ENCODE results near the gene TMOD1. TPM values are rescaled to one million over a fixed set of nuclear protein-coding genes. Genes with fewer than 3 reads are reported as not detected.

Gene TMOD1
- total RNA-seq, 1 donor from 2014 or later: 0.23 TPM

DNA sequence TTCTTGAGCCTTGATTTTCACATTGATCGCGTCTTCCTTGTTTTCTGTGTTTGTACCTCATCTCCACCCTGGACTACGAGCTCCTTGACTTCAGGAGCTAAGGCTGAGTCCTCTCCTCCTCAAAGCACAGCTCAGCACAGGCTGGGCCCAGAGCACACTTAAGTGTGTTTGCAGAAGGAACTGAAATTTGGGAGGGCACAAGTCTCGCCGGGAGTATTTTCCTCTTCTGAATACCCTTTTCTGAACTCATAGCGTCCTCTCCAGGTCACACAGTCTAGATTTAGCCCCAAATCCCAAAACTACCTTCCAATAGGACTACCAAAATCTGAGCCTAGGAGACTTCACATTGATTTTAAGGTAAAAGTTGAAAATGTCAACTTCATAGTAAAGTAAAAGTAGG lies 90.1 kb downstream of the TMOD1 start:
- Mint-ChIP-seq H3K4me1 (no peaks in the 10 kb centered on the region), H3K4me3 (no peak overlapping the region), H3K36me3 (ENCODE audit: low read depth) (no peaks in the 10 kb centered on the region), H3K9me3 (peaks cover 6% of the 10 kb centered on the region), H3K27ac (ENCODE audit: unreplicated experiment) (no peak overlapping the region), H3K27me3 (ENCODE audit: low read depth) (peaks cover 4% of the 10 kb centered on the region)
- TF ChIP-seq, protein P1, sequence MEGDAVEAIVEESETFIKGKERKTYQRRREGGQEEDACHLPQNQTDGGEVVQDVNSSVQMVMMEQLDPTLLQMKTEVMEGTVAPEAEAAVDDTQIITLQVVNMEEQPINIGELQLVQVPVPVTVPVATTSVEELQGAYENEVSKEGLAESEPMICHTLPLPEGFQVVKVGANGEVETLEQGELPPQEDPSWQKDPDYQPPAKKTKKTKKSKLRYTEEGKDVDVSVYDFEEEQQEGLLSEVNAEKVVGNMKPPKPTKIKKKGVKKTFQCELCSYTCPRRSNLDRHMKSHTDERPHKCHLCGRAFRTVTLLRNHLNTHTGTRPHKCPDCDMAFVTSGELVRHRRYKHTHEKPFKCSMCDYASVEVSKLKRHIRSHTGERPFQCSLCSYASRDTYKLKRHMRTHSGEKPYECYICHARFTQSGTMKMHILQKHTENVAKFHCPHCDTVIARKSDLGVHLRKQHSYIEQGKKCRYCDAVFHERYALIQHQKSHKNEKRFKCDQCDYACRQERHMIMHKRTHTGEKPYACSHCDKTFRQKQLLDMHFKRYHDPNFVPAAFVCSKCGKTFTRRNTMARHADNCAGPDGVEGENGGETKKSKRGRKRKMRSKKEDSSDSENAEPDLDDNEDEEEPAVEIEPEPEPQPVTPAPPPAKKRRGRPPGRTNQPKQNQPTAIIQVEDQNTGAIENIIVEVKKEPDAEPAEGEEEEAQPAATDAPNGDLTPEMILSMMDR (conservative IDR thresholded peaks at IDR 0.05): no peak
- DNase-seq (ENCODE audit: low read depth, low spot score): no peak

DNA sequence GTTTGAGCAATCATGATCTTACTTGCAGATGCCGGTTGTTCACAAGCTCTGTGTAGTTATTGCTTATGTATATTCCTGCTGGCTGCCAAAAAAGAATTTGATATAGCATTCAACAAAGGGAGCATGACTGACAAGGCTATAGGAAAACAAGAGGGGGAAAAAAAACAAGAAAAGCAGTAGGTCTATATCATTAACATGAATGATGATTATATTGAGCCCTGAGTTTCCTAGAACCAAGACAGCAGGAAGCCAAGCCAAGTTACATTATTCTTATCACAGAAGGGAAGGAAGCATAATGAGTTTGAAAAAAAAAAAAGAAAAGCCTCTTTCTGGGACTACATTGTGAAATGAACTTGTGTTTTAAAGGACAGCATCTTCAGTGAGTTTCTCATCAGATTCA lies 90.7 kb downstream of the TMOD1 start:
- H3K9me3 Mint-ChIP-seq: peaks cover 6% of the 10 kb centered on the region
- H3K27ac Mint-ChIP-seq (ENCODE audit: unreplicated experiment): no peak overlapping the region
- no peaks in the 10 kb centered on the region for H3K4me1 Mint-ChIP-seq
- no peaks in the 10 kb centered on the region for H3K36me3 Mint-ChIP-seq (ENCODE audit: low read depth)
- no peak for DNase-seq (ENCODE audit: low read depth, low spot score)
- H3K27me3 Mint-ChIP-seq (ENCODE audit: low read depth): peaks cover 4% of the 10 kb centered on the region
- TF ChIP-seq, protein P1 (conservative IDR thresholded peaks at IDR 0.05): no peak
- H3K4me3 Mint-ChIP-seq: no peak overlapping the region

DNA sequence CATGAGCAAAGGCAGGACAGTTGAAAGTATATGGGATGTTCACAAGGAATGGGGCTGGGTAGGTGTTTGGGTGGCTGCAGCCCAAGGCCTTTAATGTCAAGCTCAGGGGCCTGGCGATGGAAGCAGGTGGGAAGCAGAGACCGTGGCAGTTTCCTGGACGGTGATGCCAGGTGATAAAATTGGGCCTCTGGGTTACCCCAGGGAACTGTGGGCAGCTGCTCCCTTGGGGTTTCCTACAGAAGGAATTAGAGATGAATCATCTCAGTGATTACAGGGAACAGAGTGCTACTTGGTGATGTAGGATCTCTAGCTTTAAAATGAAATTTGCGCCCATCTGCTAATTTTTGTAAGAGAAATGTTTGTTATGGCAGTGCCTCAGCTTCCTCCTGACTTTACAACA lies 92.5 kb downstream of the TMOD1 start:
- H3K27ac Mint-ChIP-seq (ENCODE audit: unreplicated experiment): no peak overlapping the region
- DNase-seq (ENCODE audit: low read depth, low spot score): no peak
- TF ChIP-seq, protein P1 (conservative IDR thresholded peaks at IDR 0.05): no peak
- H3K27me3 Mint-ChIP-seq (ENCODE audit: low read depth): peaks cover 4% of the 10 kb centered on the region
- H3K4me1 Mint-ChIP-seq: peaks cover 4% of the 10 kb centered on the region
- H3K4me3 Mint-ChIP-seq: no peak overlapping the region
- H3K36me3 Mint-ChIP-seq (ENCODE audit: low read depth): no peaks in the 10 kb centered on the region
- no peaks in the 10 kb centered on the region for H3K9me3 Mint-ChIP-seq

DNA sequence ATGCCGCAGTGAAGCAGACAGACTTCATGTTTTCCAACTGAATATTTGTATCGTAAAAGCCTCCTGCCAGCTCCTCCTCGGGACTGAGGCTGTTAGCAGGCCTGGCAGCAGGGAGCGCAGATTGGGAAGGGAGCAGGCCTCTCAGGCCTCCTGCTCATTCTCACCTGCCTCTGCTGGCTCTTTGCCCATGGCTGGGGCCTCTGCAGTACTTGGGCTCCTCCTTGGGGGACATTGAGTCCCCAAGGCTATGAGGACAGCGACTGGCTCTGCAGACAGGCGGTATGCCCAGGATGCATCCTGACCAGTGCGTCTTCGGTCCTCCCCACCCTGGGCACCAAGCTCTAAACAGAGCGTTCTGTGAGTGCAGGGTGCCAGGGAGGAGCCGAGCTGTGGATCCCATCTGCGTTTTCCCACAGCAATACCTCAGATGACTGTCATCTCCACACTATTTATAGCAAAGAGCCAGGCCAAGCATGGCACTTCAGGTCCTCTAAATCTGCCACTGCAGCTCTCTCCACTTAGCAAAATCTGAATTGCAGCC lies 93.0 kb downstream of the TMOD1 start:
- peaks cover 4% of the 10 kb centered on the region for H3K27me3 Mint-ChIP-seq (ENCODE audit: low read depth)
- H3K4me3 Mint-ChIP-seq: no peak overlapping the region
- H3K4me1 Mint-ChIP-seq: peaks cover 4% of the 10 kb centered on the region
- no peaks in the 10 kb centered on the region for H3K9me3 Mint-ChIP-seq
- no peaks in the 10 kb centered on the region for H3K36me3 Mint-ChIP-seq (ENCODE audit: low read depth)
- H3K27ac Mint-ChIP-seq (ENCODE audit: unreplicated experiment): no peak overlapping the region
- TF ChIP-seq, protein P1 (conservative IDR thresholded peaks at IDR 0.05): no peak
- no peak for DNase-seq (ENCODE audit: low read depth, low spot score)

DNA sequence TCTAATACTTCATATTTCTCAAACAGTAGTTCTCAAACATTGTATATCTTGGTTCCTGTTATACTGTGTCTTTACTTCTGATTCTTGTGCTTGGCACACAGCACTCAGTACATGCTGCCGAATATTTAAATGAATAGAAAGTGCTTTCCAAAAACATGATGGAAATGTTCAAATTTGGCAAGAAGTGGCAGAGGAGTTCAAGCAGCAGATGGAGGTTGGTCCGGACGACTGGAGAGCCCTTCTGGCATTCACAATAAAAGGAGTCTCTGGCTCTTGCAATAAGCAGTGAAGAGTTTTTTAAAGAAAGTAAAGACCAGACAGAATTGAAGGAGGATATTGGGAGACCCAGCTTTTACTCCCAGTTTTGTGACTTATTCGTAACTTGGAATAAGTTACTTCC lies 95.4 kb downstream of the TMOD1 start:
- peaks cover 2% of the 10 kb centered on the region for H3K36me3 Mint-ChIP-seq (ENCODE audit: low read depth)
- H3K4me3 Mint-ChIP-seq: no peak overlapping the region
- TF ChIP-seq, protein P1 (conservative IDR thresholded peaks at IDR 0.05): no peak
- peaks cover 2% of the 10 kb centered on the region for H3K27me3 Mint-ChIP-seq (ENCODE audit: low read depth)
- H3K4me1 Mint-ChIP-seq: peaks cover 4% of the 10 kb centered on the region
- DNase-seq (ENCODE audit: low read depth, low spot score): no peak
- H3K9me3 Mint-ChIP-seq: no peaks in the 10 kb centered on the region
- H3K27ac Mint-ChIP-seq (ENCODE audit: unreplicated experiment): no peak overlapping the region

All from neural crest cell (in vitro differentiated cells).